ENCODE data around the gene MAP3K4. TPM values are rescaled to one million over a fixed set of nuclear protein-coding genes. Genes with fewer than 3 reads are reported as not detected.
A peak's percentile ranks its signal among the peaks of the same experiment; 100 is the strongest.

MAP3K4 gene
- total RNA-seq, 2 donors from 2014 or later: 40.7 to 43.2 TPM

DNA sequence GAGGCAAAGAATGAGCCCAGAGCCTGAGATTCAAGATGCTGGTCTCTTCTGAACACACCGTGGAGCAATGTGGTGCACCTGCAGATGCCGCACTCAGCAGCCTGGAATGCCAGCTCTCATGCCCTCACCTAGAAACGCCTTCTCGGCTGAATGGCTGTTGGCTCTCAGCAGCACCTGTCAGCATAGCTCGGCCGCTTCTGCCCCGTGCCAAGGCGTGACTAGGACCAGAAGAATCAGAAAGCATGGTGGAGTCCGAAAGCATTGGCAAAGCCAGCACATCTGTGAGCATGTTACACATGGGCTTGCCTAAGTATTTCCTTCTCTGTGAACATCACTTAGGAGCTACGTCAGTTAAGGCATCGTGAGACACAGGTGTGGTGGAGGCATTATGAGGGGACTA, 140.8 kb downstream of the MAP3K4 start:
- ATAC-seq: no peak
- intact Hi-C loops (cut with DNase I, micrococcal nuclease): no loop called here

DNA sequence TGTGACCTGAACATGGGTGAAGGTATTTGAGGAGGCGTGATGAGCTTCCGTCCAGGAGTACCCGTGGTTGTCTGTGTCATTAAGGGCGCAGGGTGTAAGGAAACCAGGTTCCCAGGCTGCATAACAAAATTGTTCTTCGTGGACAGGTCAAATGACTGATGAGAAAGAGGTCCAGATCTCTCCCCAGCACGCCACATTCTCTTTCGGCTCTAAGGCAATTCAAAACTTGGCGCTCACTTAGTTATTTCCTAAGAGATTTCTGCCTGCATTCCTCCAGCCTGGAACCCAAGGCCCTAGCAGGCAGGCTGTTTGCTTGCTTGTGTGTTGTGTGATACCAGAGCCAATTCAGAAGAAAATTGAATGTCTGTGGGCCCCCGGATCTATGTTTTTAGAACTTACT, 142.4 kb downstream of the MAP3K4 start:
- ATAC-seq (no peak), DNase-seq (no peak)
- intact Hi-C loops (cut with DNase I, micrococcal nuclease): no loop called here

More for the DNA sequence above, 140.8 kb downstream of the MAP3K4 start:
- no peak for DNase-seq

DNA sequence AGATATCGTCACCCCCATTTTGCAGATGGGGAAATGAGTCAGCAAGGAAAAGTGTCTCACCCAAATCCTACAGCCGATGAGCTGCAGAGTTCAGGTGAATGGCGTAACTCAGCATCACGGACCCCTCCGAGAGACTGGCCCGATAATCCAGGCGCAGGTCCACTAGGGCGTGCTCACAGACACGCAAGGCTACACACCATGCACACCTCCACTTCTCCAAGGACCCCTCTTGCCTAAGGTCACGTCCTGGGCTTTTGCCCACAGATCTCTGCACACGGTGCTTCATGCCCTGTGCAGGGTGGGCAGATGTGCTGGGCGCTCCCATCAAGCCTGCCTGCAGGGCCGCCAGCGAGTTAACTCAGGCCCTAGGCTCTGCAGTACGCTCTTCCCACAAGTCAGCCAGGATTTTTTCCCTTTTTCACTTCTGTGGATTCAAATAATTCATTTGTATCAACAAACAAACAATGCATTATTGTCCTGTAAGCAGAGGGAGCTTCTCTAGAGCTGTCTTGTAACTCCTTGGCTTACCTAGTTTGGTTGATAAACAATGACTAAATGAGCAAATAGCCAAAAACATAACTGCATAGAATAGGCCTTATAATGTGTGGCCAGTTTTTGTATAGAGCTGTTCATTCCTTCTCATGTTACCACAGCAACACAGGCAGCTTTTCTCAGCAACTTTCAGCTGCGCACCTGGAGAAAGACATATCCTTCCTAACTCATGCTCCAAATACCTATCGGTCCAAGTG, 143.2 kb downstream of the MAP3K4 start:
- DNase-seq: no peak
- intact Hi-C loops (cut with DNase I, micrococcal nuclease): no loop called here
- ATAC-seq: no peak

DNA sequence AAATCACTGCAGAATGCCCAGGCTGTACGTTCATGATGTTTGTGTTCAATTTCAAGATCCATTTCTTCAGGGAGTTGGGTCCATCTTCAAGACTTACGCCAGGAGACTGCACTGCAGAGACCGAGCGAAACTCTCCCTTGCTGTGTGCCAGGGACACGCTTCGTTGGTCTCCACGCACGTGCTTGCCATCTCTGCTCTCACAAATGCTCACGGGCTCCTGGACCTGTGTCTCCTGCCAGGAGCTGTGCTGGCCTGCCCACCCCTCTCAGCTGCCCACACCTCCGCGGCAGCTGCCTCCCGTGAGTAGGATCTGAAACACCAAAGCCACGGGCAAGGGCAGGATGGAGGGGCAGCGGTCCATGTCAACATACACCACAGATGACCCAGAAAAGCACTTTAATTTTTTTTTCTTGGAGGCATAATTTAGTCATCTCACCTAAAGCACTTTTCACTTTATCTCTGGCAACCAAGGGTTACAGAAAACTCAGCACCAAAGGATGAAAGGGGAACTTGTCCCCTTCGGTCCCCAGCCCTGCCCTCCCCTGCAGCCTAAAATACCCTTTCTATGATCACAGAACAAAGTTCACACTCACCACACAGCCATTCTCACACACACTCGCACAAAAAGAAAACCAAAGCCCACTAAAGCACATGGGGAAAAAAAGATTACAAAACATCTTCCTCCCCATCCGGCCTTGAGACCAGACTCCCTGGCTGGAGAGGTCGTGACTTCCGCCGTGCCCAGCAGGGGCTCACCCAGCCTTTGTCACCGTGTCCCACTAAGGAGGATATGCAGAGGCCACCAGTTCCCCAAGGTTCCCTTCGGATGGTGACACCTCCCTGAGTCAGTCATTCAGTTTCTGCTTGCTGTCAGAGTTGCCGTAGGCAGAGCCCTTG, 144.4 kb downstream of the MAP3K4 start:
- intact Hi-C loops (cut with DNase I, micrococcal nuclease): no loop called here
- DNase-seq (no peak), ATAC-seq (no peak)

DNA sequence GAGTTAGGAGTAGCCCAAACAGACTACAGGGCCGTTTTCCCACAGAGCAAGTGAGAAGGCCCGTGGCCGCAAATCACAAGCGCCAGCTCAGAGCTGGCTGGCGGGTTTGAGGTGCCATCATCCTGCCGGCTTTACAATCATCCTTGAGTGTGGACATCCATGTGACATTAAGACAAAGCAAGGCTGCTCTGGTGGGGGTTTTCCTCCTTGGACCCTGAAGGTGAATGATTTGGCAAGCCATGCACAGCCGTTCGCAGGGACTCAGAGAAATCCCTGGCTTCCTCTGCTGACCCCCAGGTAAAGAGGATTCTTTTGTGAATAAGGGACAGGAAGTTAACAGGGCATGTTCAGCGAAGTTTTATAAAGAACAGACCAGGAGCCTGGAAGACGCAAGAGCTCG, 145.1 kb downstream of the MAP3K4 start:
- ATAC-seq (no peak), DNase-seq (no peak)
- intact Hi-C loops (cut with DNase I, micrococcal nuclease): no loop called here

DNA sequence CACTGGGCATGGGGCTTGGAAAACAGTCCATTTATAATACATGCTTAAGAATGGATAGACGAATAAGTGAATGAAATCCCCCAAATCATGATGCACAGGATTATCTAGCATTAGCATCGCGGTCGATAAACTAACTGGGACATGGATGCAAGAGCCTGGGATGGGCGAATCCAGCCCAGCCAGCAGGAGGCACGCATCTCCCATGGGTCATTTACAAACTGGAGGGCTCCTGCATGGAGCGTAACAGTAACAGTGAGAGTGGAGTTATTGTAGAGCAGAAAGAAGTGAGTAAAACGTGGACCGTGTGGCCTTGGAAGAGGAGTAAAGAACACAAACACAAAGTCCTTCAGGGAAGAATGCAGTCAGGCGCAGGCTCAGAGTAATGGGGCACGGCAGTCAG, 145.8 kb downstream of the MAP3K4 start:
- intact Hi-C loops (cut with DNase I, micrococcal nuclease): no loop called here
- DNase-seq (no peak), ATAC-seq (no peak)

GRCh38 chr6:161137839-161138542, 146.4 kb downstream of the MAP3K4 start:
- DNase-seq (no peak), ATAC-seq (no peak)
- intact Hi-C loops (cut with DNase I, micrococcal nuclease): no loop called here

GRCh38 chr6:161138543-161139303, 147.2 kb downstream of the MAP3K4 start:
- no peak for ATAC-seq
- intact Hi-C loops (cut with DNase I, micrococcal nuclease): no loop called here

GRCh38 chr6:161139304-161139765, 147.8 kb downstream of the MAP3K4 start:
- no peak for ATAC-seq
- no peak for DNase-seq
- intact Hi-C loops (cut with DNase I, micrococcal nuclease): no loop called here

More at GRCh38 chr6:161138543-161139303, 147.2 kb downstream of the MAP3K4 start:
- no peak for DNase-seq

GRCh38 chr6:161139766-161140553, 148.4 kb downstream of the MAP3K4 start:
- peak; percentile 93 for ATAC-seq
- intact Hi-C loops (cut with DNase I, micrococcal nuclease): loop anchor here in 1 of 2 donors (10.0 kb wide), 1 partner anchor 235 kb away; no protein-coding TSS in a partner anchor

GRCh38 chr6:161140554-161140875, 148.9 kb downstream of the MAP3K4 start:
- no peak for ATAC-seq
- intact Hi-C loops (cut with DNase I, micrococcal nuclease): loop anchor here in 1 of 2 donors (10.0 kb wide), 1 partner anchor 234 kb away; no protein-coding TSS in a partner anchor
- DNase-seq: no peak

More at GRCh38 chr6:161139766-161140553, 148.4 kb downstream of the MAP3K4 start:
- peak; percentile 39 to 65 for DNase-seq

- DNase-seq (no peak), ATAC-seq (no peak)
- intact Hi-C loops (cut with DNase I, micrococcal nuclease): loop anchor here in 1 of 2 donors (10.0 kb wide), 1 partner anchor 234 kb away; no protein-coding TSS in a partner anchor
These were observed 149.6 kb downstream of the MAP3K4 start for GRCh38 chr6:161141173-161141572.

- DNase-seq: no peak
- no peak for ATAC-seq
- intact Hi-C loops (cut with DNase I, micrococcal nuclease): loop anchor here in 1 of 2 donors (10.0 kb wide), 1 partner anchor 232 kb away; no protein-coding TSS in a partner anchor
These were observed 151.4 kb downstream of the MAP3K4 start for GRCh38 chr6:161142957-161143296.

GRCh38 chr6:161143663-161144430, 152.3 kb downstream of the MAP3K4 start:
- no peak for ATAC-seq
- intact Hi-C loops (cut with DNase I, micrococcal nuclease): loop anchor here in 1 of 2 donors (10.0 kb wide), 1 partner anchor 231 kb away; no protein-coding TSS in a partner anchor
- DNase-seq: no peak

GRCh38 chr6:161150136-161150535, 158.6 kb downstream of the MAP3K4 start:
- ATAC-seq (no peak), DNase-seq (no peak)
- intact Hi-C loops (cut with DNase I, micrococcal nuclease): no loop called here

DNA sequence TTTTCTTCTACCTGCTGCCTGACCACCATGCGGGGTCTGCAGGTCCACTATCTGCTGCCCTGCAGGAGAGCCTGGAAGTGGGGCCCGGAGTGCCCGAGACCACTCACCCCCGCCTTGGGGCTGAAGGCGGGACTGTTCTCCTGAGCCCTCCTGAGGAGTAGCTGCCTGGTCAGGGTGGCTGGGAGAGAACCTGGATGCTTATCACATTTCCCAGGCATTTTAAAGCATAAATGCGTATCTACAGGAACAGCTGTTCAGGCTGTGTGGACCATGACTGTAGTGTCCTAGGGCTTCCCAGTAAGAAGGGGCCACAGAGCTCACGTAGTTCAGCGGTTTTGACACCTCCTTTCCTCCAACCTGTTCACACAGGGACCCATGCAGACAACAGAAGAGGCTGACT, 159.0 kb downstream of the MAP3K4 start:
- intact Hi-C loops (cut with DNase I, micrococcal nuclease): no loop called here

DNA sequence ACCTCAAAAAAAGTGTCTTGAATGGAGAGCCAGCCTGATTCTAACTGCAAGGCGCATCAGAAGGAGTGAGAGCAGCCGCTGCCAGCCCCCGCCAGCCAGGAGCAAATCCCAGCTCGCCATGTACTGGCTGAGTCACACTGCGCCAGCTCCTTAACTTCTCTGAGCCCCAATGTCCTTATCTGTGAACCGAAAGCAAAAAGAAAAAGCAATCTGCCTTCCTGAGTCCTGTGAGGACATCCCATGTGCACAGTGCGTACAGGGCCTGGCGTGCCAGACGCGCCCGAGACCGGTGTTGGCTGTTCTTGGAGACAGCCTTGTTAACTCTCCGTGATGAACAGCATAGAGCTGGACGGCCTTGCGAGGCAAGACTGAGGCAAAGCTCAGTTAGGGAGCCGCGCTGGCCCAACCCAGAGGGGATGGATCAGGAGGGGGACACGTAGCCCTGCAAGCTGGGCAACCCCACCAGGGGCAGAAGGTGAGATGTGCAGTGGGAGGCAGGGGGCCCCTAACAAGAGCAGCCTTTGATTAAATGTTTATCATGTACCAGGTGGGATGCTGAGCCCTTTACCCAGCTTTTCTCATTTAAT, 159.6 kb downstream of the MAP3K4 start:
- DNase-seq (no peak), ATAC-seq (no peak)
- intact Hi-C loops (cut with DNase I, micrococcal nuclease): no loop called here

More for the DNA sequence above, 159.0 kb downstream of the MAP3K4 start:
- no peak for ATAC-seq
- DNase-seq: no peak

All from left colon (tissue), 2 donors.